K562 (cell line): ENCODE measurements around the gene CROT. TPM values are rescaled to one million over a fixed set of nuclear protein-coding genes. Genes with fewer than 3 reads are reported as not detected.
A peak's percentile ranks its signal among the peaks of the same experiment; 100 is the strongest.

Experiments used
- ELF2 ChIP-seq: fragments of 250-450 bp; sonication (Bioruptor Pico); IDR thresholded peaks from 2 replicates; pipeline ENCODE4 v1.5.0; 2021; ENCODE audit warnings: mild to moderate bottlenecking
- HOXB6 ChIP-seq: fragments of 250-450 bp; sonication (Bioruptor Pico); IDR thresholded peaks from 2 replicates; pipeline ENCODE4 v1.5.1; 2022; ENCODE audit warnings: mild to moderate bottlenecking, borderline replicate concordance
- MBD2 ChIP-seq: sonication (generic); IDR thresholded peaks from 2 replicates; pipeline ENCODE4 v1.6.1; 2016; ENCODE audit warnings: low read depth, borderline replicate concordance
- MEF2D ChIP-seq: conservative IDR thresholded peaks from 2 replicates; pipeline ENCODE4 v1.6.1; 2016; ENCODE audit warnings: low read depth, missing genetic modification characterization, missing compliant biosample characterization
- NFYB ChIP-seq: IDR thresholded peaks from 2 replicates; pipeline ENCODE4 v1.6.1; 2011; ENCODE audit warnings: mild to moderate bottlenecking, moderate library complexity; ENCODE audit not compliant: insufficient read length; ENCODE audit errors: extremely low read depth
- SAP30 ChIP-seq: fragments of 200-600 bp; sonication (generic); IDR thresholded peaks from 2 replicates; pipeline ENCODE4 v1.6.1; 2012; ENCODE audit warnings: borderline replicate concordance, low read depth, mild to moderate bottlenecking, moderate library complexity, low read length, control low read depth, inconsistent platforms; ENCODE audit not compliant: insufficient read depth, poor library complexity, severe bottlenecking
- ZNF316 ChIP-seq: fragments of 450-650 bp; IDR thresholded peaks from 2 replicates; pipeline ENCODE4 v1.6.1; 2016
- ZNF609 ChIP-seq: sonication (generic); formaldehyde crosslinking; IDR thresholded peaks from 2 replicates; pipeline ENCODE4 v1.8.1; 2023; ENCODE audit warnings: missing genetic modification reagents, mild to moderate bottlenecking, borderline replicate concordance
- polyA plus RNA-seq, 8 experiments: library from polyadenylated mRNA; depleted of rRNA in 4 of 8; stranded (reverse) in 5 of 8; unstranded in 3 of 8; fragments of >200 nt; fragmentation: Nextera tagmentation in 2 of 8; fragmentation: Illumina TruSeq in 1 of 8; extraction: Ambion mirVana in 2 of 8; extraction: Trizol in 1 of 8; gene quantifications; 2 replicates each; pipeline versions ENCODE4 v1.2.1 to v1.2.3, GENCODE V29; 2011 to 2014; ENCODE audit warnings: inconsistent platforms in 1 of 8, missing spikeins in 1 of 8
- total RNA-seq, 7 experiments: library from RNA; depleted of rRNA in 6 of 7; stranded (reverse); fragments of >200 nt in 6 of 7; fragmentation: Illumina TruSeq in 2 of 7; extraction: Trizol in 2 of 7; gene quantifications; 2 replicates each; pipeline versions ENCODE4 v1.2.1 to v1.2.3, GENCODE V29; 2011 to 2021; ENCODE audit warnings: low replicate concordance in 1 of 7

The CROT gene
- total and polyA plus RNA-seq, 9 of the 15 experiments (the other 6 are each of a cell fraction or from before 2014, with no cell fraction given), result 2.5 to 8.1 (median 5.1) TPM

- TF ChIP-seq SAP30 (no peak), ELF2 (peak; percentile 46; the same call in 1 of the 2 replicates), MEF2D (tag) (no peak), NFYB (no peak), ZNF316 (peak; percentile 68), HOXB6 (CRISPR knock-in tag) (no peak), ZNF609 (no peak), MBD2 (no peak)
Measured at GRCh38 chr7:87416682-87417587, 71.5 kb downstream of the CROT start (continued).
